Nephron progenitor cell (in vitro differentiated cells): ENCODE data around the gene FBXL17.

Experiments used
- DNase-seq: peaks from one replicate; pipeline ENCODE4 v3.0.0; 2021
- H3K27ac Mint-ChIP-seq: 2 replicates; pipeline ENCODE4 v1.8.0; 2021; ENCODE audit warnings: mild to moderate bottlenecking, moderate library complexity, mixed read lengths
- H3K27me3 Mint-ChIP-seq: 2 replicates; pipeline ENCODE4 v1.8.0; 2021; ENCODE audit warnings: mild to moderate bottlenecking, low read depth, mixed read lengths; ENCODE audit not compliant: poor library complexity
- H3K36me3 Mint-ChIP-seq: 2 replicates; pipeline ENCODE4 v1.8.0; 2021; ENCODE audit warnings: low read depth, mixed read lengths
- H3K4me1 Mint-ChIP-seq: 2 replicates; pipeline ENCODE4 v1.8.0; 2021; ENCODE audit warnings: mixed read lengths
- H3K4me3 Mint-ChIP-seq: 2 replicates; pipeline ENCODE4 v1.8.0; 2021; ENCODE audit warnings: mild to moderate bottlenecking, moderate library complexity, mixed read lengths
- H3K9me3 Mint-ChIP-seq: 2 replicates; pipeline ENCODE4 v1.8.0; 2021; ENCODE audit warnings: mild to moderate bottlenecking, moderate library complexity, mixed read lengths
- CTCF ChIP-seq: fragments of 200-600 bp; sonication (generic); IDR thresholded peaks from 2 replicates; pipeline ENCODE4 v1.5.0; 2021; ENCODE audit warnings: antibody characterized with exemption

FBXL17 gene

GRCh38 chr5:107958432-107958831 is 423.5 kb downstream of the FBXL17 start:
- H3K27me3 Mint-ChIP-seq, result no peaks in the 10 kb centered on the region
- no peak for TF ChIP-seq CTCF
- H3K4me3 Mint-ChIP-seq, result no peak overlapping the region
- H3K9me3 Mint-ChIP-seq, result peaks cover 3% of the 10 kb centered on the region
- H3K27ac Mint-ChIP-seq, result peak overlapping the region; percentile 55
- no peak for DNase-seq
- peaks cover 6% of the 10 kb centered on the region for H3K36me3 Mint-ChIP-seq
- H3K4me1 Mint-ChIP-seq, result peaks cover 47% of the 10 kb centered on the region

- Mint-ChIP-seq H3K9me3 (peaks cover 3% of the 10 kb centered on the region), H3K4me1 (peaks cover 47% of the 10 kb centered on the region)
Measured at GRCh38 chr5:107957051-107957450, 424.8 kb downstream of the FBXL17 start.

GRCh38 chr5:107955321-107955720 is 426.6 kb downstream of the FBXL17 start:
- H3K36me3 Mint-ChIP-seq, result no peaks in the 10 kb centered on the region
- H3K27ac Mint-ChIP-seq, result no peak overlapping the region
- H3K9me3 Mint-ChIP-seq, result no peaks in the 10 kb centered on the region
- H3K27me3 Mint-ChIP-seq, result no peaks in the 10 kb centered on the region
- no peak for TF ChIP-seq CTCF
- no peak overlapping the region for H3K4me3 Mint-ChIP-seq
- no peak for DNase-seq
- peaks cover 47% of the 10 kb centered on the region for H3K4me1 Mint-ChIP-seq

More at GRCh38 chr5:107957051-107957450, 424.8 kb downstream of the FBXL17 start:
- no peak for DNase-seq
- Mint-ChIP-seq H3K36me3 (peaks cover 6% of the 10 kb centered on the region), H3K27ac (peak overlapping the region; percentile 60), H3K4me3 (no peak overlapping the region), H3K27me3 (no peaks in the 10 kb centered on the region)
- TF ChIP-seq CTCF, result no peak

GRCh38 chr5:107954254-107954653 is 427.6 kb downstream of the FBXL17 start:
- Mint-ChIP-seq H3K4me3 (no peak overlapping the region), H3K27me3 (no peaks in the 10 kb centered on the region), H3K27ac (no peak overlapping the region), H3K36me3 (no peaks in the 10 kb centered on the region), H3K4me1 (peaks cover 55% of the 10 kb centered on the region), H3K9me3 (no peaks in the 10 kb centered on the region)
- TF ChIP-seq CTCF, result no peak
- no peak for DNase-seq

- Mint-ChIP-seq H3K4me3 (no peak overlapping the region), H3K27ac (no peak overlapping the region), H3K9me3 (no peaks in the 10 kb centered on the region), H3K27me3 (no peaks in the 10 kb centered on the region), H3K4me1 (peaks cover 49% of the 10 kb centered on the region), H3K36me3 (no peaks in the 10 kb centered on the region)
- TF ChIP-seq CTCF, result no peak
- DNase-seq, result no peak
Measured at GRCh38 chr5:107952450-107952849, 429.4 kb downstream of the FBXL17 start.

GRCh38 chr5:107951309-107951708 is 430.6 kb downstream of the FBXL17 start:
- Mint-ChIP-seq H3K9me3 (no peaks in the 10 kb centered on the region), H3K4me1 (peaks cover 37% of the 10 kb centered on the region), H3K27ac (peak overlapping the region; percentile 34), H3K36me3 (no peaks in the 10 kb centered on the region), H3K27me3 (no peaks in the 10 kb centered on the region), H3K4me3 (no peak overlapping the region)
- DNase-seq, result no peak
- TF ChIP-seq CTCF, result no peak
